ENCODE measurements around the gene VAV3.
A peak's percentile ranks its signal among the peaks of the same experiment; 100 is the strongest.
"Not testable (repeated sequence)": the region's sequence is repeated elsewhere in the genome, so short reads cannot be mapped to it uniquely, and the experiment has no call there.

Gene VAV3

DNA sequence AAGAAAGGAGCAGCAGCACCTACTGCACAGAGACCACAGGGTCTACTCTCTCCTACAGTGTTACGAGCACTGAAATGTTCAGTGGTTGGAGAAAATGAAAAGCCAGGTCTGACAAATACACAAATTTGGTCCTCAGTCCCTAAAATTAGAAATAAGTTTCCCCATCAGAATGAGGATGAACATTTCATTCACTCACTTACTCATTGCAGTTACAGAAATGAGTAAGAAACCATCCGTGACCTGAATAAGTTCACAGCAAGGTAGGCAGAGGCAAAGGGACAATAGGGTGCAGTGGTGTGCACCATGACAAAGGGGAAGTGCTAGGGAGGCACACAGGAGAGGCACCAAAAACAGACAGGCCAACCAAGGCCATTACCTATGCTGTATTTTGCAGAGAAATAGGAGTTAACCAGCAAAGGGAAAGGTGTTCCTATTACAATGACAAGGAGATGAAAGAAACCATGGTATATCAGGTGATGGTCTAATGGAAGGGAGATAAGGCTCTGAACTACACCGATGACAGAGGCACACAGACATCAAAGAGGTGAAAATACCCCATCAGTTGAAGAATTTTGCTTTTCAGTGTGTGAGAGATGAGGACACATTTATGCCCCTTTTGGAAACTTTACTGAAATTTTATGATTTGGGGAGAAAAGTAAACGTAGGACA, 29.4 kb downstream of the VAV3 start:
- DNase-seq, result no peak

DNA sequence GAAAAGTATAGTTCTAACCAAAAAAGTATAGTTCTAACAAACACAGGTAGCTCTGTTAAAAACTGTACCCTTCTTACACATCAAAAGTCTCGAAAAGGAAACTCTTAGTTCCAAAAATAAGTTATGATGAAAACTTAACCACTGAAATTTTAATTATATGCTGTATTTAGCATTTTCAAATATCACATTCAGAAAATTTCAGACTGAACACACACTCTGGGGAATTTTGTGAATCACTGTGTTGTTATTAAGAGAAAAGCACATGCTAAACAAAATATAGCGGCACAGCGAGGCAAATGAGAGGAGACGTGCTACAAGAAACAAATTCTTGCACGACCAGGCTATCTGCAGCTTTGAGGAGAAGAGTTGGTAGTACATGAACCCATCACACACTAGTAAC, 30.4 kb downstream of the VAV3 start:
- no peak for DNase-seq

DNA sequence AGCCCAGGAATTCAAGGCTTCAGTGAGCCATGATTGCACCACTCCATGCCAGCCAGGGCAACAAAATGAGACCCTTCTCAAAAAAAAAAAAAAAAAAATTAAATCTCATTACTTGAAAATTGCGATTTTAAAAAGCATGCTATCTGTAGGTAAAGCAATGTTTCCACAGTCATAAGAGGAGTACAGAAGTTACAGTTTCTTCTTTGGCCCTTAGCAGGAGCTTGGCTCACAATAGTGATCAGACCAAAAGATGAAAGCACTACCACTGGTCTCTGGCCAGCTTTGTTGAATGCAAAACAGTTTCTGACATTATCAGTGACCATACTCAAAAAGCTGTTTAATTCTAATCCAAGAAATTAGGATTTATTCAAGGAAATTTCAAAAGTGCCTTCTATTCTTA, 31.2 kb downstream of the VAV3 start:
- DNase-seq, result no peak

DNA sequence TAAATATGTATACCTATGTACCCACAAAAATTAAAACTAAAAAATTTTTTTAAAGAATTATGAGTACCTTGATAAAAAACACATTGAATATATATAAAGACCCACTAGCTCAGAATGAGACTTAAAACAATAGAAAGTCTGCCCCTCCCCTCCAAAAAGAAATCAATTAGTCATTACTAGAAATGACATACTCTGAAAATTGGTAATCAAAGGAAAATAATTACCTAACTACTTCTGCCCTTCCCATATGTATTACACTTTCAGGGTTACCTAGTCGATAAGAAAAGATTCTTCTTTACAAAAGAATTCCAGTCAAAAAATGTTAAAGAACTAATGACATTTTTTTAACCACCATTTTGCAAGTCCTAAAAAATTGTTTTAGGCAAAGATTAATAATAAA, 34.7 kb downstream of the VAV3 start:
- DNase-seq, result no peak

DNA sequence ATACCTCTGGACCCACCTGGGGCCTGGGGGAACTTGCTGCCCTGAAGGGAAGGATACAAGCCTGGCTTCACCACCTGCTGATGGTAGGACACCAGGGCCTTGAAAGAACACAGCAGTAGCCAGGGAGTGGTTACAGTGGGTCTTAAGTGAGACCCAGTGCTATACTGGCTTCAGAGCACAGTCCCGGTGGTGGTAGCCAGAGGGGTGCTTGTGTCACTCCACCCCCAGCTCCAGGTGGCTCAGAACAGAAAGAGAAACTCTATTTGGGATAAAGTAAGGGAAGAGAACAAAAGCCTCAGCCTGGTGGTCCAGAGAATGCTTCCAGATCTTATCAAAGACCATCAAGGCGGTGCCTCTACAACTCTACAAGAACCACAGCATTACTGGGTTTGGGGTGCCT, 37.2 kb downstream of the VAV3 start:
- DNase-seq, result no peak

DNA sequence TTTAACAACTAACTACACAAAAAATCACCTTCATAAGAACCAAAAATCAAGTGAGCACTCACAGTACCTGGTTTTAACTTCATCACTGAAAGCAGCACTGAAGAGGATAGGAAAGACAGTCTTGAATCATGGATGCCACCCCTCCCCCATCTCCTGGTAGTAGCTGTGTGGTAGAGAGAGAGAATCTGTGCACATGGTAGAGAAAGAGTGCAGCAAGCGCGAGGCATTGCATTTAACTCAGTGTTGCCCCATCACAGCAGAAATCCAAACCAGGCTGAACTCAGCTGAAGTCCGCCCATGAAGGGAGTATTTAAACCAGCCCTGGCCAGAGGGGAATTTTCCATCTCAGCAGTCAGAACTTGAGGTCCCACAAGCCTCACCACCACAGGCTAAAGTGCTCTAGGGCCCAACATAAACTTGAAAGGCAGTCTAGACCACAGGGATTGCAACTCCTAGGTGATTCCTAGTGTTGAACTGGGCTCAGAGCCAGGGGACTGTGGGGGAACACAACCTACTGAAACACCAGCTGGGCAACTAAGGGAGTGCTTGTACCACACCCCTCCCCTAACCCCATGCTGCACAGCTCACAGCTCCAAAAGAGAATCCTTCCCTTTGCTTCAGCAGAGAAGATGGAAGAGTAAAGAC, 38.4 kb downstream of the VAV3 start:
- peak; percentile 55 for DNase-seq

DNA sequence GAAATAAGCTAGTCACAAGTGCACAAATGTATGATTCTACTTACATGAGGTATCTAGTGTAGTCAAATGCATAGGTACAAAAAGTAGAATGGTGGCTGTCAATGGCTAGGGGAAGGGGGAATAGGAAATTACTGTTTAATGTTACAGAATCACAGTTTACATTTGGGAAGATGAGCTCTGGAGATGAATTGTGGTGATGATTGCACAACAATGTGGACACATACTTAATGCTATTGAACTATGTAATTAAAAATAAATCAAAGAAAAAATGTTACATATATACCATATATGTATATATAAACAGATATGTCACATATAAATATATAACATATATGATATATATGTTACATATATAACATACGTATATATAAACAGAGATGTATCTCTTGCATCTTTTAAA, 39.4 kb downstream of the VAV3 start:
- no peak for DNase-seq

DNA sequence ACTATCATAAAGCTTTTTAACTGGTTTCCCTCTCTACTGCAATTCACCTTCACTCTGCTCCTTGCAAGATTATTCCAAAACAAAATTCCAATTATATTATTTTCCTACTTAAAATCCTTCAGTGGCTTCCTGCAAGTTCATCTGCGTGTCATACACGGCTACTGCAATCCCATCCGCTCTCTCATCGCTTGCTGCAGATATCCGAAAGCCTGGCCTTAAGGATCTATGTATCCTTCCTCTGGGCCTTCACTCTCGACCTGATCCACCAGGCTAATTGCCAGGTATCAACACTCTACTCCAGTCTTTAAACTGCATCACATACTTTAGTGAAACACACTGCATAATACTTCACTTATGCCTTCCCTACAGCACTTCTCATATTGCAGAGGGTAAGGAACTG, 44.0 kb downstream of the VAV3 start:
- no peak for DNase-seq

DNA sequence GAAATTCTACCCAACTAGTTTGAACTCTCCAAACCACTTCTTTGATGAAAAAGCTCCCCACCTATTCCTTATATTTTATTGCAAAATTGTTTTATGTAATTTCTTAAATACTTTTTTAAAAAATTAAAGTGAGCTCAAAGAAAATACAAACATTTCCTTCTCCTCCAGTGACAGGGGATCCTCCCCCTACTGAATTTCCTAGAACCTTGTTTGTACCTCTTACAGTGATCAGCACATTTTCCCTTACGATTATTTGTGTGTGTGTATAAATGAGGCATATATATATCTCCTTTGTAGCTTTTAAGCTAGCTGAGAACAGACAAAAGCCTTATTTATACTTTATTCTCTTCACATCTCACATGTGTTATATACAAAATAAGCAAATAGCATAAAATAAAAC, 44.4 kb downstream of the VAV3 start:
- DNase-seq, result peak; percentile 37

DNA sequence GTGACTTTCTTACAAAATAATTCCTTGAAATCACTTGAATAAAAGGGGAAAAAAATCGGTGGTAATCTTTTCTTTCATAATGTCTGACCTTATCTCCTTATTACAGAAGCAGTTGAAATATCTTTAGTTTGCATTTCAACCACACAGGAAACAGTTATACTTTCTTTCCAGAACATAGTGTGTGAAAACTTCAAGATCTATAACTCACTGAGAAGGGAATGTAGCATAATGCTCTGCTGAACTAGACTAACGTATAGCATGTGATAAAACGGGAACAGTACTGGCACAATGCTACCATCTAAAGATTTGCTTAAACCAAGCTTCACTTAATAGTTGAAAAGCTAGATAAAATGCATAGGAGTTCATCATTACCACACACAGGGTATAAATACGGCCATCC, 45.0 kb downstream of the VAV3 start:
- peak; percentile 86 for DNase-seq

DNA sequence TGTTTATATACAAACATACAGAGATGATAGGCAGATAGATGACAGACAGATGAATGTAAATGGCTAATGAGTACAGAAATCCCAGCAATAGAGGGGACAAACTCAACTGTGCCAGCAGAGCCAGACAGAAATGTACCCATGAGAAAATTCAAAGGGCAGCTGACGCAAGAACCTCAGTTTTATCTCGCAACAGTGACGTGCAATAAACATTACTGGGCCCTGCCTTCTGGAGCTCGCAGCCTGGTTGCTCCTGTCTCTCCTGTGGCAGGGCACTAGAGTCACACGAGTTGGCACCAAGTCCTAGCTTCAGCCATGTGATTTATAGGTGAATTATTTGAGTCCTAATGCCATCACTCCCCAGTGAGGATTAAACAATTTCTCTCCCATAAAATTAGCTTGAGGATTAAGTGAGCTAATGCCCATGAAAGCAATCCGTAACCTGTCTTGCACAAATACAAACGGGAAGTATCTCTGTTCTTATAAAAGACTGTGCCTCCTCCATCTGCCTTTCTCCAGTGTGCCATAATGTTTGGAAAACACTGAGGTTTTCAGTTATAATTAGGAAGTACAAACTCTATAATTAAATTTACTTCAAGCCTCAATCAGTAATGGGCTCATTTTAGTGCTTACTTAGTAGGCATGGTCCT, 50.7 kb downstream of the VAV3 start:
- peak; percentile 52 for DNase-seq

DNA sequence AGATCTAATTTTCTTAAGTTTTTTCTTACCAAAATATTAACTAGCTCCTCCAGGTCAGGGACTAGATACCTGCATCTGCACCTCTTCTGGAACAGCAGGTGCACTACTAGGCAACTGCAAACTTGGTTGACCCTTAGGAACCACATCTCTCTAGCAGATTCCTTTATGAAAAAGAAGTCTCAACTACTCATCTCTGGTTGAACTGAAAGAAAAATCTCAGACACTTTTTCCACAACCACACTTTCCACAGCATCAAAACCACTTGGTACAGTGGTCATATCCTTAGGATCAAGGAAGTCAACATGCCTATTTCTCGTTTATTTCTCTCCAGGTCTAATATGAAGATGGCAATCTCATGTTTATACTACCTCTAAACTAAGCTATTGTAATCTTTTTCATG, 52.3 kb downstream of the VAV3 start:
- DNase-seq, result no peak

DNA sequence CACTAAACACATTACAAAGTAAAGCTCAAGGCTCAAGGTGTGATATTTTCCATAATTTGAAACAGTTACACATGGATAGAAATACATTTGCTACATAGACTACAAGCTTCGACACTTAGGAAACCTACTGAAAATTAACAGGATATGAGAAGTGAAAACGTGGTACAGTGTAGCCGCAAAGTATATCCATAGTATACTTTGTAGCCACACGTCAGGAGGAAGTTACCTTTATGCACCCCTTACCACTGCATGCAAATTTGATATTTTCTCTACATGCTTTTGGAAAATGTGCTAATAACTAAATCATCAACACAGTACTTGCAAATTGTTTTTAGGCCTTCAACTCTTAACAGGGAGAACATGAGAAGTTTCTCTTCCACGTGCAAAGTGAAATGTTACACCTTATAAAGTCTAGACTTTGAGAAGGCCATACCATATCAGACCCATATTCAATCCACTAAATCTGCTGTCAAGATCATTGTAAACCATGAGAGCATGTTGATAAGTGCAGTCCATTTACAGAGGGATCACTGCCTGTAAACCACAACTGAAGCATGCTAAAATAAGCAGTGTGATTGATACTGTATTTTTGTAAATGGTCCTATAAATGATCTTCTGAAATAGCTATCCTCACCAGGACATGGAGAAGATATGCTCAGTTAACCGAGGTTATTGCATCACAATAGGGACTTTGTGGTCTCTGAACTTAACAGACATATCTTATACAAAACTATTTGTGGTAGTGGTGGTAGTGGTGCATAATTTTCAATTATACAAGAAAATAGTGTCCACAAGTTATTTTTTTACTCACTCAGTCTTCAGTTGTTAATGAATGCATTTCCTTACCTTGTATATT, 64.7 kb downstream of the VAV3 start:
- DNase-seq, result no peak

DNA sequence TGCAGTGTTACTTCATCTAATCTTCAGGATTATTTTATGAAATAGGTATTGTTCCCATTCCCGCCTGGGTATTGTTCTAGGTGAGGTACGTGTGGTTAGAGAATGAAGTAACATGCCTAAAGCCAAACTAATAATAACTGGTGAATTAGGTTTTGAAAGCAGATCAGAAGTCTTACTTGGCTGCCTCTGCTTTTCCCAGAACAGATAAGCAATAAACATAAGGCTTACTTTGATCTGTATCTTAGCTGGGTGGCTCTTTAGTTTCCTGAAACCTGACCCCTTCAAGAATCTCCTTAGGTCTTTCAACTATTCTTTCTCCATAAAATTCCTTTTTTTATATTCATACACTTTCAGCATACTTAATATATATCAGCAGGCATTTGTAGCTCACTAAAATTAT, 65.3 kb downstream of the VAV3 start:
- DNase-seq, result no peak

DNA sequence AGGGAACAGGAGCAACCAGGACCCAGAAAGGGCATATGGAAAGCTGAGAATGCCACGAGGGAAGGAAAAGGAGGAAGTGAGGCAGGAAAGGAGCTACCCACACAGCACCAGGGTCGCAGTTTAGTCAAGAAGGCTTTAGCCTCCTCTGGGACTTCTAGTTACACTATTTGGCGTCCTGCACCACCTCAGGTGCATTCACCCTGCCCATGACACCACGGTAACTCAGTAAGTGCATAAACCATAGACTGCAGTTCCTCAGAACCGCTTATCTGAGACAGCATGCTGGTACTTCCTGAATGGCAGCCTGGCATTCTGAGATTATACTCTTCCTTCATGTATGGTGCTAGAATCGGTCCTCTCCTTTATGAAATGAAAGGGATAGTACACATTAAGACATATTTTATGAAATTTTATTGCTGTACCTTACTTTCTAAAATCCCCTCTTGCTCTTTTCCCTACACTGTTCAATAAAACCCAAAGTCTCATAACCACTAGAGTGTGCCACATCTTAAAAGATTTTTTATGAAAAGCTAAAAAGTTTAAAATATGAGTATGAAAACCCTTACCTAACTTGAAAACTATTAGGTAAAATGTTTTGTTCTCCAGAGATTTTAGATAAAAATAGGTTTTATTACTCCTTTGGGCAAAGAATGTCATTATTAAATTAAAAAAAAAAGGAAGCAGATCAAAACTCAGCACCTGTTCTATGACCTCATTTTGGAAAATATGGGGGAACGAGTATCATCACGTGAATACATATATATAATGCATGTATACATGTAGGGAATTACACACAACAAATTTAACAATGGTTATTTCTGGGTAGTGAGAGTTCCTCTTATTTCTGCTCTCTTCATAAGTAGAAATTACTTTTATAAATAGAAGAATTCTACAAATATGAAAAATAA, 67.3 kb downstream of the VAV3 start:
- peak; percentile 89 for DNase-seq

DNA sequence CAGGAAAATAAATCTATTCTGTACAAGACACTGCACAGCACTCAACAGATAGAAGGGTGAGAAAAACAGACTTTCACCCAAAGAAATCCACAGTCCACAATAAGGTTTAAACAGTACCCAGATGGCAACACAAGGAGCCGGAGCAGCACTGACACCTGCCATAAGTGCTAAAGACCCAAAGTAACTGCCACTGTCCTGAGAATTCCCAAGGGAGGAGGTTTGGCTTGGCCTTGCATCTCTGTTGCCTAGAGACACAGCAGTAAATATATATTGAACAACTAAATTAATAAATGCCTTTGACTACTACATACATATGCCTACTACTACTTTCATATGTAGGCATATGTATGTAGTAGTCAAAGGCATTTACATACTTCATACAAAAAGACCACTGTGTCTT, 68.0 kb downstream of the VAV3 start:
- DNase-seq, result no peak

DNA sequence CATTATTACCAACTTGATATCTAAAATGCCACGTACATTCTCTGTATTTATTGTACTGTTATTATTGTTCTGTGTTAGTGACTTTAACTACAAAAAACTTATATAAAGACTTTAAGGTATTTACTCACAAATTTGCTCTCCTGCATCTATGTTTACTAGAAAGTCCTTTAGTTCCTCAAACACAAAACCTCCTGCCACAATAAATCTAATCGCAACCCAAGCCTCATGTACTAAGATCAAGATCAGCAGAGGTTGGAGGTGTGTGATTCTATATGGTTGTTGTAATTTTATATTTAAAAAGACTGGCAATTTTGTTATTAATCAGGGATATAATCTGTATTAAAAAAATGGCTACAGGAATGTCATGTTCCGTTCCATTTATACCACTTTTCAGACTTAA, 68.6 kb downstream of the VAV3 start:
- DNase-seq, result no peak

DNA sequence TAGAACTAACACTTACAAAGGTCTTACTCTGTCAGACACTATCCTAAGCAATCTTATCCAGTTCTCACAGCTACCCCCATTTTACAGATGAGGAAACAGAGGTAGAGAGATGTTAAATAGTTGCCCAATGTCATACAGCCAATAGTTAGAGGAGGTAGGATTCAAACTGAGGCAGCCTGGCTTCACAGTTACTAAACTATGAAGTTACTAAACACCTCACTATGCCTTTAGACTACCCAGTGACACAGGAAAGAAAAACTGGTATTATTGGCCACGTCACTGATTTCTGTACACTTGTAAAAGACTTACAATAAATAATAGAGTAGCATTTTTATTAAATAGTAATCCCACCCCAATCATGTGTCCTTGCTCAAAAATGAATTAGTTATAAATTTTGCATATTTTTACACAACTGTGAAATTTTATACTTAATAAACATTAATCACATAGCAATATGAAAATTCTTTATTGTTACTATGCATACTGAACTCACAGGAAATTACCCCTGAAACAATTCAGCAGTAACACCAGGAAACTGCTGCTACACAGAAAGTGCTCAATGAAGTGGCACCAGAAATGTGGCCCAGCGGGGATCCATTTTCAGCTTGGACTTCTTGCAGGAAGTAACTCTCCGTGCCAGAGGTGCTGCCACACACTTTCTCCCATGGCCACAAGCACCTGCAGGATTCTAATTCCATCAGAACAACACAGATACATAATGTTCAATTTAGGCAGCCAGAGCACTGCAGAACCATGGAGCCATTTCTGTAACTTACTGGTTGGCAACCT, 69.4 kb downstream of the VAV3 start:
- DNase-seq, result no peak

DNA sequence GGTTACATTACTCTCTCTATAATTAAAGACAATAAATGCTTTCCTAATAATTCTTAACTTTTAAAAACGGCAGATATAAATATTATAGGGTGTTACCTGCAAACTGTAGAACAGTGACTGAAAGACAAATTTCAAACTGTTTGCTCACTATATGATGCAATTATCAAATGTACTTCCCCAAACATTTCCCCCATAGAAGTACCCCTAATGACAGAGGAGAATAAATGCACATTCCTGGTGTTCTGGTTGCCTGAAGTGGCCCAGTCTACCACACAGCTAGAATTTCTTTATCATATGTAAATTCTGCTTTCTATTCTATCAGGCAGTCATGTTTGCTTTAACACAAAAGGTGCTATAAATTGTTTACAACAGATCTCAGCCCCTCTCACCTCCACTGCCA, 70.4 kb downstream of the VAV3 start:
- DNase-seq, result no peak

DNA sequence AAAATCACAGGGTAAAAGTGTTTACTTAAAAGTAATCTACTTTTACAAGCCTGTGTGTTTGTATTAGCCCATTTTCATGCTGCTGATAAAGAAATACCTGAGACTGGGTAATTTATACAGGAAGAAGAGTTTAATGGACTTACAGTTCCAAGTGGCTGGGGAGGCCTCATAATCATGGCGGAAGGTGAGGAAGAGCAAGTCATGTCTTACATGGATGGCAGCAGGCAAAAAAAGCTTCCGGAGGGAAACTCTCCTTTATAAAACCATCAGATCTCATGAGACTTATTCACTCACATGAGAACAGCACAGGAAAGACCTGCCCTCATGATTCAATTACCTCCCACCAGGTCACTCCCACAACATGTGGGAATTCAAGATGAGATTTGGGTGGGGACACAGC, 71.6 kb downstream of the VAV3 start:
- DNase-seq, result not testable (repeated sequence)

DNA sequence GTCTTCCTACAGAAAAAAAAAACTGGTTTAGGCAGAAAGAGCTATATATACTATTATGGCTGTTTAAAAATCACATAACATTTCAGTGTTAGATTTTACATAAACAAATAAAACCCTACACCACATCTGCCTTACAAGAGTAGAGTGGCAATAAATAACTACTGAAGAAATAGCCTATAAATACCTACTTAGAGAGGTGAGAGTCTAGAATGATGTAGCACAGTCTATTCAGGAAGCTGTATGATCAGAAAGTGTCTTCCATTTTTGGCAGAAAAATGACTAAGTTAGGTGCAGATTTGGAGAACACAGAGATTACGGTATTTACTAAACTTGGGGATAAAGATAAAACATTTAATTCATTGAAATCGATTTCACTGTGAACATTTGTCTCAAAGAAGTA, 75.5 kb downstream of the VAV3 start:
- DNase-seq, result no peak

DNA sequence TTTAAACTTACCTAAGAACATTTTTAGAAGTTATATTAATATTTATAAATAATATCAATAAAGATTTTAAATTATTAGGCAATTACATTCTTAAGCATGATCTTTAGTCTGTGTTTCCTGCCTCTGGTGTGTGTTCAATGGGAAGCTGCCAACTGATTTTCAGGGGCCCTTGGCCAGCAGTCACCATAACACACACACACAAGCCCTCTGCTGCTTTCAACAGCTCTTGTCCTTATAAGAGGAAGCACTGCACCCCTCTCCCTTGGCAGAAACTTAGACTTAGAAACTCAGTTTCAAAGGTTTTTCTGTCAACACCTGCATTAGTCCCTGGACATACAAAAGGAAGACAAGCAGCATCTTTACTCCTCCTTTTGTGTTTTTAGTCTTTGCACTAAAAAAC, 81.4 kb downstream of the VAV3 start:
- DNase-seq, result no peak
